ENCODE results near the gene NBPF1.
"Not testable (repeated sequence)": the region's sequence is repeated elsewhere in the genome, so short reads cannot be mapped to it uniquely, and the experiment has no call there.

GRCh38 chr1:16534829-16535456, 78.4 kb downstream of the NBPF1 start:
- not testable (repeated sequence) for TF ChIP-seq CTCF (IDR thresholded peaks at IDR 0.05; ENCODE audit: low read depth, low read length); POLR2A (IDR thresholded peaks at IDR 0.05; ENCODE audit: extremely low read depth, insufficient read length)
